Hepatocyte (in vitro differentiated cells): ENCODE data around the gene POU2F2. TPM values are rescaled to one million over a fixed set of nuclear protein-coding genes. Genes with fewer than 3 reads are reported as not detected.
A peak's percentile ranks its signal among the peaks of the same experiment; 100 is the strongest.

Experiments used
- DNase-seq: peaks from one replicate; pipeline ENCODE4 v3.0.0-alpha.2; 2016; ENCODE audit warnings: low spot score
- H2AFZ ChIP-seq: fragments of 200-600 bp; sonication (generic); 2 replicates; pipeline ENCODE4 v1.6.0; 2016; ENCODE audit warnings: antibody characterized with exemption, mild to moderate bottlenecking
- H3K27ac ChIP-seq: fragments of 200-600 bp; sonication (generic); 2 replicates; pipeline ENCODE4 v1.5.1; 2016; ENCODE audit warnings: mild to moderate bottlenecking
- H3K27me3 ChIP-seq: fragments of 200-600 bp; sonication (generic); 2 replicates; pipeline ENCODE4 v1.6.1; 2016
- H3K36me3 ChIP-seq: fragments of 200-600 bp; sonication (generic); replicated peaks from 2 replicates; pipeline ENCODE4 v1.5.1; 2016; ENCODE audit warnings: low read depth; ENCODE audit not compliant: insufficient read depth
- H3K4me1 ChIP-seq: fragments of 200-600 bp; sonication (generic); 2 replicates; pipeline ENCODE4 v1.5.1; 2016; ENCODE audit warnings: mild to moderate bottlenecking, moderate library complexity; ENCODE audit not compliant: insufficient read depth
- H3K4me2 ChIP-seq: fragments of 200-600 bp; sonication (generic); 2 replicates; pipeline ENCODE4 v1.6.0; 2016
- H3K4me3 ChIP-seq: fragments of 200-600 bp; sonication (generic); 2 replicates; pipeline ENCODE4 v1.5.1; 2016; ENCODE audit warnings: mild to moderate bottlenecking
- H3K79me2 ChIP-seq: fragments of 200-600 bp; sonication (generic); 2 replicates; pipeline ENCODE4 v1.6.0; 2017; ENCODE audit warnings: mild to moderate bottlenecking
- H3K9me2 ChIP-seq: fragments of 200-600 bp; sonication (generic); replicated peaks from 2 replicates; pipeline ENCODE4 v1.6.0; 2017; ENCODE audit warnings: mild to moderate bottlenecking; ENCODE audit not compliant: insufficient read depth
- H3K9me3 ChIP-seq: fragments of 200-600 bp; sonication (generic); 2 replicates; pipeline ENCODE4 v1.5.1; 2016; ENCODE audit warnings: low read depth, mild to moderate bottlenecking
- H4K20me1 ChIP-seq: fragments of 200-600 bp; sonication (generic); 2 replicates; pipeline ENCODE4 v1.6.0; 2016; ENCODE audit warnings: mild to moderate bottlenecking; ENCODE audit not compliant: insufficient read depth, poor library complexity, severe bottlenecking
- EZH2 ChIP-seq: fragments of 200-600 bp; sonication (generic); IDR thresholded peaks from 2 replicates; pipeline ENCODE4 v1.6.1; 2016; ENCODE audit warnings: antibody characterized with exemption, mild to moderate bottlenecking, borderline replicate concordance
- EZH2phosphoT487 ChIP-seq: fragments of 200-600 bp; sonication (generic); IDR thresholded peaks from one replicate; pipeline ENCODE4 v1.6.1; 2018; ENCODE audit warnings: antibody characterized with exemption, mild to moderate bottlenecking, low read depth, moderate library complexity; ENCODE audit not compliant: unreplicated experiment, severe bottlenecking
- WGBS: methylation state at CpG from one replicate; pipeline ENCODE4 v1.1.6; 2016; ENCODE audit warnings: low lambda C conversion rate; ENCODE audit errors: missing lambda C conversion rate; 5-methylcytosine and 5-hydroxymethylcytosine counted together
- polyA plus RNA-seq: library from polyadenylated mRNA; unstranded; fragments of >200 nt; fragmentation: Nextera tagmentation; extraction: Ambion mirVana; gene quantifications from 2 replicates; pipeline ENCODE4 v1.2.1, GENCODE V29; 2016
- total RNA-seq: library from RNA; depleted of rRNA; stranded (reverse); fragments of >200 nt; gene quantifications from 2 replicates; pipeline ENCODE4 v1.2.3, GENCODE V29; 2014
- TF ChIP-seq, protein P1 (sequence below): fragments of 200-600 bp; sonication (generic); IDR thresholded peaks from 2 replicates; pipeline ENCODE4 v1.5.1; 2016; ENCODE audit warnings: antibody characterized with exemption, mild to moderate bottlenecking; ENCODE audit not compliant: poor library complexity

The POU2F2 gene
- total and polyA plus RNA-seq, 2 experiments from 2014 or later: 0.15 TPM; not detected in 1

GRCh38 chr19:42080764-42081375 lies 51.4 kb downstream of the POU2F2 start:
- H3K4me2 ChIP-seq: no peak overlapping the region
- no peak overlapping the region for H2AFZ ChIP-seq
- H3K4me3 ChIP-seq: no peak overlapping the region
- peaks cover 28% of the 10 kb centered on the region for H3K79me2 ChIP-seq
- peaks cover 9% of the 10 kb centered on the region for H3K4me1 ChIP-seq
- DNase-seq: no peak
- H4K20me1 ChIP-seq: peaks cover 30% of the 10 kb centered on the region
- H3K27me3 ChIP-seq: no peaks in the 10 kb centered on the region
- H3K9me3 ChIP-seq: no peaks in the 10 kb centered on the region
- 94% methylated on average over 28 of the region's 28 CpGs for WGBS
- TF ChIP-seq EZH2phosphoT487 (no peak), EZH2 (no peak)
- TF ChIP-seq, protein P1, sequence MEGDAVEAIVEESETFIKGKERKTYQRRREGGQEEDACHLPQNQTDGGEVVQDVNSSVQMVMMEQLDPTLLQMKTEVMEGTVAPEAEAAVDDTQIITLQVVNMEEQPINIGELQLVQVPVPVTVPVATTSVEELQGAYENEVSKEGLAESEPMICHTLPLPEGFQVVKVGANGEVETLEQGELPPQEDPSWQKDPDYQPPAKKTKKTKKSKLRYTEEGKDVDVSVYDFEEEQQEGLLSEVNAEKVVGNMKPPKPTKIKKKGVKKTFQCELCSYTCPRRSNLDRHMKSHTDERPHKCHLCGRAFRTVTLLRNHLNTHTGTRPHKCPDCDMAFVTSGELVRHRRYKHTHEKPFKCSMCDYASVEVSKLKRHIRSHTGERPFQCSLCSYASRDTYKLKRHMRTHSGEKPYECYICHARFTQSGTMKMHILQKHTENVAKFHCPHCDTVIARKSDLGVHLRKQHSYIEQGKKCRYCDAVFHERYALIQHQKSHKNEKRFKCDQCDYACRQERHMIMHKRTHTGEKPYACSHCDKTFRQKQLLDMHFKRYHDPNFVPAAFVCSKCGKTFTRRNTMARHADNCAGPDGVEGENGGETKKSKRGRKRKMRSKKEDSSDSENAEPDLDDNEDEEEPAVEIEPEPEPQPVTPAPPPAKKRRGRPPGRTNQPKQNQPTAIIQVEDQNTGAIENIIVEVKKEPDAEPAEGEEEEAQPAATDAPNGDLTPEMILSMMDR: no peak
- no peaks in the 10 kb centered on the region for H3K36me3 ChIP-seq
- no peaks in the 10 kb centered on the region for H3K9me2 ChIP-seq
- H3K27ac ChIP-seq: peak overlapping the region; percentile 53

DNA sequence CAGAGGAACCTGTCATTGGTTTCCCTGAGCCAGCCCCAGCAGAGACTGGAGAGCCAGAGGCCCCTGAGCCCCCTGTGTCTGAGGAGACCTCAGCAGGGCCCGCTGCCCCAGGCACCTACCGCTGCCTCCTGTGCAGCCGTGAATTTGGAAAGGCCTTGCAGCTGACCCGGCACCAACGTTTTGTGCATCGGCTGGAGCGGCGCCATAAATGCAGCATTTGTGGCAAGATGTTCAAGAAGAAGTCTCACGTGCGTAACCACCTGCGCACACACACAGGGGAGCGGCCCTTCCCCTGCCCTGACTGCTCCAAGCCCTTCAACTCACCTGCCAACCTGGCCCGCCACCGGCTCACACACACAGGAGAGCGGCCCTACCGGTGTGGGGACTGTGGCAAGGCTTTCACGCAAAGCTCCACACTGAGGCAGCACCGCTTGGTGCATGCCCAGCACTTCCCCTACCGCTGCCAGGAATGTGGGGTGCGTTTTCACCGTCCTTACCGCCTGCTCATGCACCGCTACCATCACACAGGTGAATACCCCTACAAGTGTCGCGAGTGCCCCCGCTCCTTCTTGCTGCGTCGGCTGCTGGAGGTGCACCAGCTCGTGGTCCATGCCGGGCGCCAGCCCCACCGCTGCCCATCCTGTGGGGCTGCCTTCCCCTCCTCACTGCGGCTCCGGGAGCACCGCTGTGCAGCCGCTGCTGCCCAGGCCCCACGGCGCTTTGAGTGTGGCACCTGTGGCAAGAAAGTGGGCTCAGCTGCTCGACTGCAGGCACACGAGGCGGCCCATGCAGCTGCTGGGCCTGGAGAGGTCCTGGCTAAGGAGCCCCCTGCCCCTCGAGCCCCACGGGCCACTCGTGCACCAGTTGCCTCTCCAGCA lies 52.1 kb downstream of the POU2F2 start:
- WGBS: 98% methylated on average over 44 of the region's 44 CpGs
- Histone ChIP-seq H3K36me3 (no peaks in the 10 kb centered on the region), H3K4me3 (no peak overlapping the region), H3K9me2 (no peaks in the 10 kb centered on the region), H3K27ac (no peak overlapping the region), H3K4me1 (peaks cover 11% of the 10 kb centered on the region), H3K27me3 (no peaks in the 10 kb centered on the region), H4K20me1 (peaks cover 30% of the 10 kb centered on the region), H2AFZ (no peak overlapping the region), H3K79me2 (peaks cover 28% of the 10 kb centered on the region), H3K9me3 (no peaks in the 10 kb centered on the region), H3K4me2 (no peak overlapping the region)
- no peak for DNase-seq
- TF ChIP-seq, protein P1: no peak
- TF ChIP-seq EZH2phosphoT487: no peak
- no peak for TF ChIP-seq EZH2

GRCh38 chr19:42079276-42079669 lies 53.0 kb downstream of the POU2F2 start:
- peaks cover 15% of the 10 kb centered on the region for H3K4me1 ChIP-seq
- H3K79me2 ChIP-seq: peaks cover 34% of the 10 kb centered on the region
- H3K27me3 ChIP-seq: no peaks in the 10 kb centered on the region
- no peak overlapping the region for H3K4me3 ChIP-seq
- H2AFZ ChIP-seq: no peak overlapping the region
- H3K36me3 ChIP-seq: no peaks in the 10 kb centered on the region
- WGBS: 94% methylated on average over 16 of the region's 16 CpGs
- H3K4me2 ChIP-seq: no peak overlapping the region
- no peak overlapping the region for H3K27ac ChIP-seq
- H3K9me2 ChIP-seq: no peaks in the 10 kb centered on the region
- DNase-seq: no peak
- H3K9me3 ChIP-seq: no peaks in the 10 kb centered on the region
- TF ChIP-seq EZH2phosphoT487: no peak
- no peak for TF ChIP-seq EZH2
- TF ChIP-seq, protein P1: no peak
- peaks cover 30% of the 10 kb centered on the region for H4K20me1 ChIP-seq
